Astrocyte (in vitro differentiated cells and primary cell): ENCODE measurements around the gene PGP.

ENCODE experiments used
- CTCF ChIP-seq: IDR thresholded peaks from 2 replicates; pipeline ENCODE4 v1.5.1; 2011; ENCODE audit warnings: low read depth, mild to moderate bottlenecking, inconsistent platforms, low read length, moderate library complexity; ENCODE audit not compliant: insufficient read depth
- EZH2 ChIP-seq: IDR thresholded peaks from 2 replicates; pipeline ENCODE4 v1.6.1; 2012; ENCODE audit warnings: mild to moderate bottlenecking, low read length, inconsistent platforms; ENCODE audit not compliant: insufficient read depth

GRCh38 chr16:2250652-2251295, 36.1 kb upstream of the PGP start:
- TF ChIP-seq CTCF: no peak
- TF ChIP-seq EZH2: no peak
